ENCODE results near the gene SHROOM2. TPM values are rescaled to one million over a fixed set of nuclear protein-coding genes. Genes with fewer than 3 reads are reported as not detected.

Gene SHROOM2
- polyA plus RNA-seq, 1 donor (not counting 4 experiments of a cell fraction or from before 2014, with no cell fraction given) = 3.3 TPM

GRCh38 chrX:9848718-9849479 lies 62.7 kb downstream of the SHROOM2 start:
- Histone ChIP-seq H3K4me3 (ENCODE audit: control insufficient read depth in 2 of 3, extremely low read depth in 1 of 3, insufficient read depth in 2 of 3, low read depth in 1 of 3, low read length in 3 of 3) (no peak overlapping the region), H3K36me3 (ENCODE audit: control insufficient read depth in 2 of 2, extremely low read depth in 1 of 2, insufficient read depth in 2 of 2, low read length in 2 of 2) (no peaks in the 10 kb centered on the region), H3K9ac (ENCODE audit: control insufficient read depth, extremely low read depth, insufficient read depth, low read length) (no peak overlapping the region), H3K4me1 (ENCODE audit: control insufficient read depth, extremely low read depth, insufficient read depth, low read length) (peaks cover 2% of the 10 kb centered on the region), H3K9me3 (ENCODE audit: control insufficient read depth, low read depth, low read length) (no peaks in the 10 kb centered on the region), H2AFZ (ENCODE audit: control insufficient read depth, low read length) (no peak overlapping the region), H3K79me2 (ENCODE audit: control insufficient read depth, insufficient read depth, low read length) (no peaks in the 10 kb centered on the region), H4K20me1 (ENCODE audit: control insufficient read depth, extremely low read depth, insufficient read depth, low read length) (no peaks in the 10 kb centered on the region), H3K9me1 (ENCODE audit: control insufficient read depth, extremely low read depth, insufficient read depth, low read length) (no peaks in the 10 kb centered on the region), H3K27ac (ENCODE audit: control insufficient read depth, insufficient read depth, low read length) (no peak overlapping the region), H3K27me3 (ENCODE audit: control insufficient read depth, extremely low read depth, insufficient read depth, low read length) (no peaks in the 10 kb centered on the region), H3K4me2 (ENCODE audit: control insufficient read depth, extremely low read depth, insufficient read depth, low read depth, low read length) (no peak overlapping the region)
- dilution Hi-C loops (cut with MboI; ENCODE audit: extremely low pct_ligation_motif_present, low sequenced_read_pairs) = no loop called here
- TF ChIP-seq CTCF (optimal IDR thresholded peaks at IDR 0.05 in 1 of 3, IDR thresholded peaks at IDR 0.05 in 1 of 3, conservative IDR thresholded peaks at IDR 0.05 in 1 of 3; ENCODE audit: extremely low read depth in 1 of 3, insufficient read depth in 2 of 3, low read length in 3 of 3) = no peak
- no peak for TF ChIP-seq EZH2 (IDR thresholded peaks at IDR 0.05; ENCODE audit: low read length)
- FAIRE-seq (no peak), DNase-seq (ENCODE audit: low read depth, low spot score) (no peak)

GRCh38 chrX:9851890-9852289 lies 65.7 kb downstream of the SHROOM2 start:
- dilution Hi-C loops (cut with MboI; ENCODE audit: extremely low pct_ligation_motif_present, low sequenced_read_pairs) = no loop called here
- H3K27ac ChIP-seq (ENCODE audit: control insufficient read depth, insufficient read depth, low read length) = no peak overlapping the region
- no peak overlapping the region for H2AFZ ChIP-seq (ENCODE audit: control insufficient read depth, low read length)
- no peaks in the 10 kb centered on the region for H3K9me3 ChIP-seq (ENCODE audit: control insufficient read depth, low read depth, low read length)
- H3K79me2 ChIP-seq (ENCODE audit: control insufficient read depth, insufficient read depth, low read length) = no peaks in the 10 kb centered on the region
- no peaks in the 10 kb centered on the region for H3K27me3 ChIP-seq (ENCODE audit: control insufficient read depth, extremely low read depth, insufficient read depth, low read length)
- FAIRE-seq (no peak), DNase-seq (ENCODE audit: low read depth, low spot score) (no peak)
- H3K9me1 ChIP-seq (ENCODE audit: control insufficient read depth, extremely low read depth, insufficient read depth, low read length) = no peaks in the 10 kb centered on the region
- no peak overlapping the region for H3K4me2 ChIP-seq (ENCODE audit: control insufficient read depth, extremely low read depth, insufficient read depth, low read depth, low read length)
- no peaks in the 10 kb centered on the region for H4K20me1 ChIP-seq (ENCODE audit: control insufficient read depth, extremely low read depth, insufficient read depth, low read length)
- no peak overlapping the region for H3K9ac ChIP-seq (ENCODE audit: control insufficient read depth, extremely low read depth, insufficient read depth, low read length)
- peaks cover 2% of the 10 kb centered on the region for H3K4me1 ChIP-seq (ENCODE audit: control insufficient read depth, extremely low read depth, insufficient read depth, low read length)
- no peak overlapping the region for H3K4me3 ChIP-seq (ENCODE audit: control insufficient read depth in 2 of 3, extremely low read depth in 1 of 3, insufficient read depth in 2 of 3, low read depth in 1 of 3, low read length in 3 of 3)
- TF ChIP-seq EZH2 (IDR thresholded peaks at IDR 0.05; ENCODE audit: low read length) (no peak), CTCF (optimal IDR thresholded peaks at IDR 0.05 in 1 of 3, IDR thresholded peaks at IDR 0.05 in 1 of 3, conservative IDR thresholded peaks at IDR 0.05 in 1 of 3; ENCODE audit: extremely low read depth in 1 of 3, insufficient read depth in 2 of 3, low read length in 3 of 3) (no peak)
- H3K36me3 ChIP-seq (ENCODE audit: control insufficient read depth in 2 of 2, extremely low read depth in 1 of 2, insufficient read depth in 2 of 2, low read length in 2 of 2) = no peaks in the 10 kb centered on the region

Data from keratinocyte (primary cell).